Osteoblast (primary cell): ENCODE results near the gene MTA1. TPM values are rescaled to one million over a fixed set of nuclear protein-coding genes. Genes with fewer than 3 reads are reported as not detected.

Experiments used
- DNase-seq: peaks from one replicate; pipeline ENCODE4 v3.0.0; 2011; ENCODE audit warnings: low spot score, mixed read lengths; ENCODE audit not compliant: insufficient read length; ENCODE audit errors: missing footprints
- H2AFZ ChIP-seq: 2 replicates; pipeline ENCODE4 v1.6.0; 2011; ENCODE audit warnings: mild to moderate bottlenecking, low read length
- H3K27ac ChIP-seq: 2 replicates; pipeline ENCODE4 v1.5.1; 2011; ENCODE audit warnings: mild to moderate bottlenecking, low read depth, low read length, moderate library complexity
- H3K27me3 ChIP-seq: 2 replicates; pipeline ENCODE4 v1.6.0; 2012; ENCODE audit warnings: mild to moderate bottlenecking, control low read depth, inconsistent platforms, low read length, moderate library complexity; ENCODE audit not compliant: insufficient read depth
- H3K36me3 ChIP-seq: 2 replicates; pipeline ENCODE4 v1.5.1; 2011; ENCODE audit warnings: mild to moderate bottlenecking, low read length, control low read depth, moderate library complexity; ENCODE audit not compliant: insufficient read depth
- H3K4me1 ChIP-seq: 2 replicates; pipeline ENCODE4 v1.5.1; 2011; ENCODE audit warnings: mild to moderate bottlenecking, low read length, control low read depth, moderate library complexity; ENCODE audit not compliant: insufficient read depth
- H3K4me2 ChIP-seq: 2 replicates; pipeline ENCODE4 v1.6.0; 2011; ENCODE audit warnings: mild to moderate bottlenecking, low read length; ENCODE audit not compliant: insufficient read depth
- H3K4me3 ChIP-seq: fragments of 200-600 bp; sonication (generic); 3 replicates; pipeline ENCODE4 v1.5.1; 2012; ENCODE audit warnings: mild to moderate bottlenecking, low read length, inconsistent platforms; ENCODE audit not compliant: insufficient read depth
- H3K79me2 ChIP-seq: 2 replicates; pipeline ENCODE4 v1.6.0; 2012; ENCODE audit warnings: mild to moderate bottlenecking, low read length, control low read depth, inconsistent platforms; ENCODE audit not compliant: insufficient read depth
- H3K9me3 ChIP-seq: 2 replicates; pipeline ENCODE4 v1.5.1; 2011; ENCODE audit warnings: low read depth, low read length, control low read depth
- H4K20me1 ChIP-seq: 2 replicates; pipeline ENCODE4 v1.6.0; 2012; ENCODE audit warnings: mild to moderate bottlenecking, low read length, control low read depth; ENCODE audit not compliant: insufficient read depth
- CTCF ChIP-seq: IDR thresholded peaks from 2 replicates; pipeline ENCODE4 v1.5.1; 2011; ENCODE audit warnings: mild to moderate bottlenecking, low read depth, low read length, moderate library complexity; ENCODE audit errors: extremely low read depth
- total RNA-seq: library from RNA; depleted of rRNA; stranded (reverse); fragments of >200 nt; gene quantifications from 2 replicates; pipeline ENCODE4 v1.2.3, GENCODE V29; 2012

Gene MTA1
- total RNA-seq, 1 donor, result 60.4 TPM

- Histone ChIP-seq H4K20me1 (no peaks in the 10 kb centered on the region), H3K4me3 (no peak overlapping the region), H3K36me3 (no peaks in the 10 kb centered on the region), H3K79me2 (no peaks in the 10 kb centered on the region), H3K27me3 (no peaks in the 10 kb centered on the region), H2AFZ (no peak overlapping the region), H3K4me2 (no peak overlapping the region), H3K4me1 (no peaks in the 10 kb centered on the region), H3K27ac (no peak overlapping the region), H3K9me3 (no peaks in the 10 kb centered on the region)
- DNase-seq, result peak; percentile 84
- TF ChIP-seq CTCF, result no peak
Measured at GRCh38 chr14:105499256-105500035, 79.8 kb downstream of the MTA1 start.

GRCh38 chr14:105500036-105500725, 80.6 kb downstream of the MTA1 start:
- Histone ChIP-seq H3K36me3 (no peaks in the 10 kb centered on the region), H4K20me1 (no peaks in the 10 kb centered on the region), H3K4me1 (no peaks in the 10 kb centered on the region), H3K27me3 (no peaks in the 10 kb centered on the region), H3K9me3 (no peaks in the 10 kb centered on the region), H3K27ac (no peak overlapping the region), H3K4me3 (no peak overlapping the region), H3K79me2 (no peaks in the 10 kb centered on the region), H2AFZ (no peak overlapping the region), H3K4me2 (no peak overlapping the region)
- peak; percentile 71 for DNase-seq
- TF ChIP-seq CTCF, result no peak

- H3K9me3 ChIP-seq, result no peaks in the 10 kb centered on the region
Measured at GRCh38 chr14:105500726-105501101, 81.1 kb downstream of the MTA1 start.

More at GRCh38 chr14:105500726-105501101, 81.1 kb downstream of the MTA1 start:
- no peaks in the 10 kb centered on the region for H4K20me1 ChIP-seq
- H3K36me3 ChIP-seq, result no peaks in the 10 kb centered on the region
- H3K4me1 ChIP-seq, result no peaks in the 10 kb centered on the region
- no peak for TF ChIP-seq CTCF
- no peak overlapping the region for H3K4me3 ChIP-seq
- H2AFZ ChIP-seq, result no peak overlapping the region
- DNase-seq, result peak; percentile 62
- no peaks in the 10 kb centered on the region for H3K79me2 ChIP-seq
- no peak overlapping the region for H3K27ac ChIP-seq
- no peak overlapping the region for H3K4me2 ChIP-seq
- no peaks in the 10 kb centered on the region for H3K27me3 ChIP-seq
